Activated CD8-positive, alpha-beta T cell treated with anti-CD3 and anti-CD28 coated beads for 36 hours (primary cell): ENCODE measurements around the gene CGNL1. TPM values are rescaled to one million over a fixed set of nuclear protein-coding genes. Genes with fewer than 3 reads are reported as not detected.

Experiments
- ATAC-seq: fragments of 200-7000 bp; cut with Tn5 transposase; one replicate; pipeline ENCODE4 v1.10.0; 2021; ENCODE audit warnings: mild to moderate bottlenecking, moderate library complexity
- CTCF ChIA-PET: fragments of 350-600 bp; sonication (Branson Sonifier 250); formaldehyde crosslinking; loops from one replicate; lab custom pipeline; 2021; ENCODE audit warnings: antibody characterized with exemption; lab: Charles Lee
- POLR2A ChIA-PET: fragments of 350-600 bp; sonication (Branson Sonifier 250); formaldehyde crosslinking; loops from one replicate; lab custom pipeline; 2021; ENCODE audit warnings: antibody characterized with exemption; lab: Charles Lee
- DNase-seq: peaks from one replicate; pipeline ENCODE4 v3.0.0-alpha.2; 2020
- H3K27ac Mint-ChIP-seq: one replicate; pipeline ENCODE4 v1.8.0; 2021; ENCODE audit warnings: mild to moderate bottlenecking, mixed read lengths
- H3K27me3 Mint-ChIP-seq: one replicate; pipeline ENCODE4 v1.8.0; 2021; ENCODE audit warnings: mixed read lengths
- H3K36me3 Mint-ChIP-seq: one replicate; pipeline ENCODE4 v1.8.0; 2021; ENCODE audit warnings: low read depth, mixed read lengths
- H3K4me1 Mint-ChIP-seq: one replicate; pipeline ENCODE4 v1.8.0; 2021; ENCODE audit warnings: low read depth, mixed read lengths
- H3K4me3 Mint-ChIP-seq: one replicate; pipeline ENCODE4 v1.8.0; 2021; ENCODE audit warnings: mild to moderate bottlenecking, moderate library complexity, mixed read lengths
- H3K9me3 Mint-ChIP-seq: one replicate; pipeline ENCODE4 v1.8.0; 2021; ENCODE audit warnings: mixed read lengths
- intact Hi-C: fragments of 100-400 bp; cut with micrococcal nuclease; formaldehyde crosslinking; loops from one replicate; pipeline ENCODE4 v1.10.0; 2022
- total RNA-seq, 2 experiments: library from RNA; stranded (reverse); gene quantifications; one replicate each; pipeline ENCODE4 v1.2.3, GENCODE V29; 2021
- TF ChIP-seq, protein P1 (sequence below): fragments of 200-600 bp; IDR thresholded peaks from one replicate; pipeline ENCODE4 v1.8.0; 2022; ENCODE audit warnings: antibody characterized with exemption, mild to moderate bottlenecking

CGNL1 gene
- total RNA-seq, 2 experiments from 2014 or later, result not detected

DNA sequence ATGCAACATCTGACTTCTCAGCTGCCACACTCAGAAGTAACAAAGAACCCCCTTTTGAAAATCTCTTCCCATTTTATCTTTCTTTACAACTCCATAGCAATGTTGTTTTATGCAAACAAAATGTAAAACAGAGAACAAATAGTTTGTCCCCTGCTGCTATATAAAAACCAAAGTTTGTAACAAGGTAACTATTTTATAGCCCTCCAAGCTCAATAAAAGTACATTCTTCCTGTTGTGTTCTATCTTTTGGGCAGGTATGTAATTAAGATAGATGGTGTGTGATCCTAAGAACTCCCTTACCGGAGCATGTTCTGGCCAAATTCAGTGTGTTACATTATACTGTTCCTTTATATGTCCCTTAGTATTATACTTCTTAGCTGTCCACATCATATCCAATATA is 12.6 kb upstream of the CGNL1 start:
- Mint-ChIP-seq H3K4me1 (no peaks in the 10 kb centered on the region), H3K27ac (no peak overlapping the region), H3K9me3 (no peaks in the 10 kb centered on the region), H3K27me3 (no peaks in the 10 kb centered on the region), H3K36me3 (no peaks in the 10 kb centered on the region), H3K4me3 (no peak overlapping the region)
- ATAC-seq (no peak), DNase-seq (no peak)
- CTCF ChIA-PET, result no interaction called here
- POLR2A ChIA-PET, result no interaction called here
- TF ChIP-seq, protein P1, sequence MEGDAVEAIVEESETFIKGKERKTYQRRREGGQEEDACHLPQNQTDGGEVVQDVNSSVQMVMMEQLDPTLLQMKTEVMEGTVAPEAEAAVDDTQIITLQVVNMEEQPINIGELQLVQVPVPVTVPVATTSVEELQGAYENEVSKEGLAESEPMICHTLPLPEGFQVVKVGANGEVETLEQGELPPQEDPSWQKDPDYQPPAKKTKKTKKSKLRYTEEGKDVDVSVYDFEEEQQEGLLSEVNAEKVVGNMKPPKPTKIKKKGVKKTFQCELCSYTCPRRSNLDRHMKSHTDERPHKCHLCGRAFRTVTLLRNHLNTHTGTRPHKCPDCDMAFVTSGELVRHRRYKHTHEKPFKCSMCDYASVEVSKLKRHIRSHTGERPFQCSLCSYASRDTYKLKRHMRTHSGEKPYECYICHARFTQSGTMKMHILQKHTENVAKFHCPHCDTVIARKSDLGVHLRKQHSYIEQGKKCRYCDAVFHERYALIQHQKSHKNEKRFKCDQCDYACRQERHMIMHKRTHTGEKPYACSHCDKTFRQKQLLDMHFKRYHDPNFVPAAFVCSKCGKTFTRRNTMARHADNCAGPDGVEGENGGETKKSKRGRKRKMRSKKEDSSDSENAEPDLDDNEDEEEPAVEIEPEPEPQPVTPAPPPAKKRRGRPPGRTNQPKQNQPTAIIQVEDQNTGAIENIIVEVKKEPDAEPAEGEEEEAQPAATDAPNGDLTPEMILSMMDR, result no peak
- intact Hi-C loops, result no loop called here

DNA sequence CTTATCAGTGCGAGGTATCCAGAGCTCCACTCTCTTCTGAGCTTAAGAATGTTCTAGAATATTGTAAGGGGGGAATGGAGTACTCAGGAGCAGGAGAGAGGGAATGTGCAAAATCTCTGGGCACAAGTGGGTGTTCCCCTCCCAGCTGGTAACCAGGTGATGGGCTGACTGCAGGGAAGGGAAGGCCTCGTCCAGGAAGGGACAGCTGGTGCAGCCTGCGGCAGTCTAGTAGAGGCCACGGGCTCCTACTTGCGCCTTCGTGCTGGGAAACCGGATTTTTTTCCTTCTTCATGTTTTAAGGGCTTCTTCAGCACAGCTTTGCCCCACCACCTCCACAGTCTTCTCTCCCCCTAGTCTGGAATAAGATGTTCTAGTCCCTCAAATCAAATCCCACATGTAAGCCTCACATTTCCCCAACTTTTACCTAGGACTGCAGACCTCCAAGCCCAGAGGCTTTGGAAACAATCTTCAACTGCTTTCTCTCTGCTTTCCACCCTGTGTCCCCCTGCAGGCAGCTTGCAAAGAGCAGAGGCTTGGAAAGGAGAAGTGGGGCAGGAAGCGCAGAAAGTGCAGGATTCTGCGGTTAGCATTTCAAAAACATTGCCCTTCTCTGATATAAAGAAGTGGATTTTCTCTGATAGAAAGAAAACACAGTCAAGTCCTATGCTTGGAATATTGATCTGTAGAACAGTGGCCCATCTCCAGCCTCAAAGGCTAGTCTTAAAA is 11.9 kb upstream of the CGNL1 start:
- intact Hi-C loops, result no loop called here
- H3K9me3 Mint-ChIP-seq, result no peaks in the 10 kb centered on the region
- ATAC-seq, result no peak
- TF ChIP-seq, protein P1, result no peak
- no peaks in the 10 kb centered on the region for H3K27me3 Mint-ChIP-seq
- H3K4me1 Mint-ChIP-seq, result no peaks in the 10 kb centered on the region
- no peak overlapping the region for H3K4me3 Mint-ChIP-seq
- H3K36me3 Mint-ChIP-seq, result no peaks in the 10 kb centered on the region
- CTCF ChIA-PET, result no interaction called here
- POLR2A ChIA-PET, result no interaction called here
- H3K27ac Mint-ChIP-seq, result no peak overlapping the region
- no peak for DNase-seq

DNA sequence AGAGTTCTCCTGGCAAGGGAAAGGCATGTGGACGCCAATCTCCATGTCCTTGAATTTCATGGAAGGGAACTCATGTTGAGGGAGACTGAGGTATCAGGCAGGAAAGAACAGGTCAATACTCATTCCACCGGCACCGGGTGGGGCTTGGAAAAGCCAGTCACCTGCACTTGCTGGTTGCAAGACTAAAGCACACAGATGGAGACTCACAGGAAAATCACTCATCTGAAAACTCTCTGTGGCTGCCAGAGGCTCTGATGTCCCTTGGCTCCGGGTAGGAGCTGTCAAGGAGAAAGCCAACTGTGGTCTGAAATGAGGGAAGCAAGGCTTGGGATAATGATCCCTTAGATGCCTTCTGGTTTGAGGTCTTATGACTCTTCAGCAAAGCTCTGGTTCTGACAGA is 8.7 kb upstream of the CGNL1 start:
- no peaks in the 10 kb centered on the region for H3K9me3 Mint-ChIP-seq
- CTCF ChIA-PET, result interaction anchor here (1.8 kb wide), 1 partner anchor 160 kb away, joined by 4 read pairs; no protein-coding TSS in a partner anchor
- H3K36me3 Mint-ChIP-seq, result no peaks in the 10 kb centered on the region
- ATAC-seq (no peak), DNase-seq (no peak)
- TF ChIP-seq, protein P1, result no peak
- no peaks in the 10 kb centered on the region for H3K27me3 Mint-ChIP-seq
- POLR2A ChIA-PET, result no interaction called here
- no peak overlapping the region for H3K4me3 Mint-ChIP-seq
- intact Hi-C loops, result no loop called here
- H3K4me1 Mint-ChIP-seq, result no peaks in the 10 kb centered on the region
- no peak overlapping the region for H3K27ac Mint-ChIP-seq

DNA sequence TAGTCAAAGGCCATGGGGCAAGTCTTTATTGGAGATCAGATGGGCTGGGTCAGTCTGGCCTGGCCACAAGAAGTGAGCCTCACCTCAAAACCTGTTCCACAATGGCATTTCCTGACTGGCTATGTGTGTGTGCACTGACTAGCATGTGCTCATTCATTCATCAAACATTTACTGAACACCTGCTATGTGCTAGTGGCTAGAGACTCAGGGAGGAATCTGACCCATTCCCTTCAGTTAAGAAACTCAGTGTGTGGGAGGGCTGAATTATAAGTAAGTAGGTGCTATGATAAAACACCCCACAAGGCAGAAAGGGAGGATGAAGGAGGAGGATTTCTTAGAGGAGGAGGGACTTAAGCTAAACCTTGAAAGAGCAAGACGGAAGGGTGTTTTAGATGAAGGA is 5.4 kb upstream of the CGNL1 start:
- Mint-ChIP-seq H3K4me1 (peaks cover 2% of the 10 kb centered on the region), H3K4me3 (no peak overlapping the region), H3K9me3 (no peaks in the 10 kb centered on the region), H3K27ac (no peak overlapping the region), H3K27me3 (peaks cover 19% of the 10 kb centered on the region), H3K36me3 (no peaks in the 10 kb centered on the region)
- DNase-seq, result no peak
- intact Hi-C loops, result no loop called here
- TF ChIP-seq, protein P1, result no peak
- ChIA-PET CTCF (interaction anchor here (1.1 kb wide), 1 partner anchor 157 kb away, joined by 6 read pairs; no protein-coding TSS in a partner anchor), POLR2A (no interaction called here)
- ATAC-seq, result no peak

DNA sequence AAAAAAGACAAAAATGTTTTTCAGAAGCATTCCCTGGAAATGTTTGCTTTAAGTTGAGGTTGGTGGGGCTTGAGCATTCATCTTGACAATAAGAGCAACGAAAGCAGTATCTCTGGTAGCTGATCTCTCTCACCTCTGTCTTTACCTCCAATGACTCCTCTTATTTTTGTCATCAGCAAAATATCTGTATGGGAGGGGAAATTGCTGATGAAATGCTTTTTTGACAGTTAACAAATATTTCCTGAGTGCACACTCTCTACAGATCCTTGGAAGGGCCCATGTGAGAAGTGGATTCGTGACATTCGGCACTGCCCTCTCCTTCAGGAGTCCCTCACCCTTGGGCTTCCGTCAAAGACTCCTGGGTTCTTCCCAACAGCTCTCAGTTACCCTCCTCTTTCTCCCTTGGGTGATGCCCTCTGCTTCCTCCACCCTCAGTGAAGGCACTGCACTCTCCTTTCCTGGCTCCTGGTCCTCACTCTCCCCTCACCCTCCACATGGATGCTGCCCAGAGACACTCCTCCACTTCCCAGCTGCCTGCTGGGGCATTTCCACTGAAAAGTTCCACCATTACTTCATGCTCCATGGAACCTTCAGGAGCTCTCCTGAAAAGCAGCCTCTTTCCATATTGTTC is 2.9 kb upstream of the CGNL1 start:
- TF ChIP-seq, protein P1, result no peak
- no peak for DNase-seq
- ChIA-PET POLR2A (no interaction called here), CTCF (interaction anchor here (0.9 kb wide), 1 partner anchor 157 kb away, joined by 3 read pairs; no protein-coding TSS in a partner anchor)
- H3K4me1 Mint-ChIP-seq, result peaks cover 10% of the 10 kb centered on the region
- H3K36me3 Mint-ChIP-seq, result no peaks in the 10 kb centered on the region
- H3K27ac Mint-ChIP-seq, result no peak overlapping the region
- H3K27me3 Mint-ChIP-seq, result peaks cover 35% of the 10 kb centered on the region
- no peaks in the 10 kb centered on the region for H3K9me3 Mint-ChIP-seq
- ATAC-seq, result no peak
- intact Hi-C loops, result no loop called here
- no peak overlapping the region for H3K4me3 Mint-ChIP-seq
